Smooth muscle cell (in vitro differentiated cells): ENCODE data around the gene EMC9. TPM values are rescaled to one million over a fixed set of nuclear protein-coding genes. Genes with fewer than 3 reads are reported as not detected.

Source experiments
- DNase-seq: peaks from one replicate; lab custom pipeline; 2025; ENCODE audit not compliant: unreplicated experiment; lab: John Stamatoyannopoulos, UW
- H2AFZ ChIP-seq: fragments of 200-600 bp; sonication (generic); 2 replicates; pipeline ENCODE4 v1.6.0; 2016; ENCODE audit warnings: antibody characterized with exemption, low read depth, mild to moderate bottlenecking
- H3F3A ChIP-seq: fragments of 200-600 bp; sonication (generic); 2 replicates; pipeline ENCODE4 v1.6.0; 2017; ENCODE audit warnings: antibody characterized with exemption, low read depth
- H3K27ac ChIP-seq: fragments of 200-600 bp; sonication (generic); 2 replicates; pipeline ENCODE4 v1.5.1; 2016; ENCODE audit warnings: low read depth, mild to moderate bottlenecking
- H3K27me3 ChIP-seq: fragments of 200-600 bp; sonication (generic); 2 replicates; pipeline ENCODE4 v1.6.1; 2016; ENCODE audit warnings: low read depth, mild to moderate bottlenecking
- H3K36me3 ChIP-seq: fragments of 200-600 bp; sonication (generic); 2 replicates; pipeline ENCODE4 v1.5.1; 2016; ENCODE audit warnings: low read depth
- H3K4me1 ChIP-seq: fragments of 200-600 bp; sonication (generic); 2 replicates; pipeline ENCODE4 v1.5.1; 2016; ENCODE audit warnings: low read depth
- H3K4me2 ChIP-seq: fragments of 200-600 bp; sonication (generic); 2 replicates; pipeline ENCODE4 v1.6.0; 2016; ENCODE audit warnings: mild to moderate bottlenecking
- H3K4me3 ChIP-seq: fragments of 200-600 bp; sonication (generic); 2 replicates; pipeline ENCODE4 v1.5.1; 2016; ENCODE audit warnings: mild to moderate bottlenecking
- H3K79me2 ChIP-seq: fragments of 200-600 bp; sonication (generic); 2 replicates; pipeline ENCODE4 v1.6.0; 2016; ENCODE audit warnings: low read depth, mild to moderate bottlenecking
- H3K9ac ChIP-seq: fragments of 200-600 bp; sonication (generic); 2 replicates; pipeline ENCODE4 v1.6.0; 2016; ENCODE audit warnings: low read depth
- H3K9me3 ChIP-seq: fragments of 200-600 bp; sonication (generic); replicated peaks from 2 replicates; pipeline ENCODE4 v1.5.1; 2016; ENCODE audit warnings: low read depth
- H4K20me1 ChIP-seq: fragments of 200-600 bp; sonication (generic); 2 replicates; pipeline ENCODE4 v1.6.0; 2016; ENCODE audit warnings: low read depth
- WGBS: methylation state at CpG from one replicate; pipeline ENCODE4 v1.1.7; 2016; ENCODE audit warnings: low lambda C conversion rate; 5-methylcytosine and 5-hydroxymethylcytosine counted together
- polyA plus RNA-seq: library from polyadenylated mRNA; unstranded; fragments of >200 nt; fragmentation: Nextera tagmentation; extraction: Ambion mirVana; gene quantifications from 2 replicates; pipeline ENCODE4 v1.2.1, GENCODE V29; 2016
- total RNA-seq: library from RNA; depleted of rRNA; stranded (reverse); fragments of >200 nt; gene quantifications from 2 replicates; pipeline ENCODE4 v1.2.3, GENCODE V29; 2014
- TF ChIP-seq, protein P1 (sequence below): fragments of 200-600 bp; sonication (generic); IDR thresholded peaks from 2 replicates; pipeline ENCODE4 v1.5.1; 2017; ENCODE audit warnings: borderline replicate concordance, mild to moderate bottlenecking, antibody characterized with exemption; ENCODE audit not compliant: insufficient read depth, poor library complexity, severe bottlenecking

EMC9 gene
- total and polyA plus RNA-seq, 2 experiments from 2014 or later, result 6.3 to 11.9 TPM

GRCh38 chr14:24100982-24101494 is 40.4 kb downstream of the EMC9 start:
- Histone ChIP-seq H3F3A (no peaks in the 10 kb centered on the region), H3K9ac (no peak overlapping the region), H3K27ac (no peak overlapping the region), H4K20me1 (no peaks in the 10 kb centered on the region), H3K79me2 (peaks cover 9% of the 10 kb centered on the region), H3K4me3 (no peak overlapping the region), H3K4me1 (no peaks in the 10 kb centered on the region), H3K9me3 (no peaks in the 10 kb centered on the region), H2AFZ (no peak overlapping the region), H3K4me2 (no peak overlapping the region), H3K27me3 (no peaks in the 10 kb centered on the region), H3K36me3 (no peaks in the 10 kb centered on the region)
- WGBS, result 95% methylated on average over 3 of the region's 3 CpGs
- TF ChIP-seq, protein P1, sequence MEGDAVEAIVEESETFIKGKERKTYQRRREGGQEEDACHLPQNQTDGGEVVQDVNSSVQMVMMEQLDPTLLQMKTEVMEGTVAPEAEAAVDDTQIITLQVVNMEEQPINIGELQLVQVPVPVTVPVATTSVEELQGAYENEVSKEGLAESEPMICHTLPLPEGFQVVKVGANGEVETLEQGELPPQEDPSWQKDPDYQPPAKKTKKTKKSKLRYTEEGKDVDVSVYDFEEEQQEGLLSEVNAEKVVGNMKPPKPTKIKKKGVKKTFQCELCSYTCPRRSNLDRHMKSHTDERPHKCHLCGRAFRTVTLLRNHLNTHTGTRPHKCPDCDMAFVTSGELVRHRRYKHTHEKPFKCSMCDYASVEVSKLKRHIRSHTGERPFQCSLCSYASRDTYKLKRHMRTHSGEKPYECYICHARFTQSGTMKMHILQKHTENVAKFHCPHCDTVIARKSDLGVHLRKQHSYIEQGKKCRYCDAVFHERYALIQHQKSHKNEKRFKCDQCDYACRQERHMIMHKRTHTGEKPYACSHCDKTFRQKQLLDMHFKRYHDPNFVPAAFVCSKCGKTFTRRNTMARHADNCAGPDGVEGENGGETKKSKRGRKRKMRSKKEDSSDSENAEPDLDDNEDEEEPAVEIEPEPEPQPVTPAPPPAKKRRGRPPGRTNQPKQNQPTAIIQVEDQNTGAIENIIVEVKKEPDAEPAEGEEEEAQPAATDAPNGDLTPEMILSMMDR, result no peak
- no peak for DNase-seq

DNA sequence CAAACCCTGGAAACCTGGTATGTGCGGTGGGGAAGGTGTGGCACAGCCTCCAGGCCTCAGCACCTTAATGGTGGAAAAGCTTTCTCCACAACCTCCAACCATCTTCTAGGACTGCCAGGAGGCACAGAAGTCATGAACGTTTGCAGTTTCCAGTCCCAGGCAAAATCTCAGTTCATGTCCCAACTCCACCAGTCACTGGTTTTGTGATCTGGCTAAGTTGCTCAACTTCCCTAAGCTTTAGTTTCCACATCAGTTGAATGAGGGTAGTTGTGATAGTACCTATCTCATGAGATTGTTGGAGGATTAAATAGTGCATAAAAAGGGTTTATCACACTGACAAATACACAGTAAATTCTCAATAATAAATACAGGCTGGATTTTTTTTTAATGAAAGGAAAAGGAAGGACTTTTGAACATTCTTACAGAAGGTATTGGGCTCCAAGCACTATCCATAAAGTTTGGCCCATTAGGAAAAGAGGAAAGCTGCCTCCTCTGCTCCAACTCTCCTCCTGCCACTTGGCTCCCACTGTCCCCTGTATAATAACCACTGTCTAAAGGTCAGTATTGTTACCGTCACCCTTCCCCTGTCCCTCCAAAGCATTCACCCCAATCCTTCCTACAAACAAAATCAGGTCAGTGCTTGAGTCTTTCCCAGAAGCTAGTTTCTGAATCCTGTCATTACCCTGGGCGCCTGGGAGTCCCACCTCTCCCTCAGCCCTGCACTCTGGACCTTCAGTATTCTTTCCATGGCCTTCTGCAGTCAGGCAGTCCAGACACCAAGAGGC is 41.0 kb downstream of the EMC9 start:
- Histone ChIP-seq H3K9ac (no peak overlapping the region), H3K9me3 (no peaks in the 10 kb centered on the region), H3K4me2 (no peak overlapping the region), H3K79me2 (peaks cover 14% of the 10 kb centered on the region), H3F3A (no peaks in the 10 kb centered on the region), H3K36me3 (no peaks in the 10 kb centered on the region), H4K20me1 (no peaks in the 10 kb centered on the region), H3K27ac (no peak overlapping the region), H2AFZ (no peak overlapping the region), H3K4me1 (peaks cover 4% of the 10 kb centered on the region), H3K4me3 (no peak overlapping the region), H3K27me3 (no peaks in the 10 kb centered on the region)
- DNase-seq, result no peak
- TF ChIP-seq, protein P1, result no peak
- 95% methylated on average over 4 of the region's 4 CpGs for WGBS

- Histone ChIP-seq H3K27me3 (no peaks in the 10 kb centered on the region), H3K9ac (no peak overlapping the region)
- 97% methylated on average over 16 of the region's 17 CpGs for WGBS
These were observed 42.2 kb downstream of the EMC9 start for GRCh38 chr14:24098927-24099813.

More at GRCh38 chr14:24098927-24099813, 42.2 kb downstream of the EMC9 start:
- Histone ChIP-seq H3K4me2 (no peak overlapping the region), H3K36me3 (no peaks in the 10 kb centered on the region), H4K20me1 (no peaks in the 10 kb centered on the region), H3K4me1 (peaks cover 9% of the 10 kb centered on the region), H3K9me3 (no peaks in the 10 kb centered on the region), H3F3A (no peaks in the 10 kb centered on the region), H2AFZ (no peak overlapping the region), H3K79me2 (peaks cover 15% of the 10 kb centered on the region), H3K27ac (no peak overlapping the region), H3K4me3 (no peak overlapping the region)
- no peak for DNase-seq
- TF ChIP-seq, protein P1, result no peak
